Esophagus muscularis mucosa (tissue), 4 donors: ENCODE measurements around the gene ZNF503. TPM values are rescaled to one million over a fixed set of nuclear protein-coding genes. Genes with fewer than 3 reads are reported as not detected.

ENCODE experiments used
- DNase-seq: peaks from one replicate; pipeline ENCODE4 v3.0.0-alpha.2; 2017; ENCODE audit errors: extremely low spot score
- H3K27ac ChIP-seq, 4 donors: fragments of 200-600 bp; sonication (generic); replicated peaks in 1 of 4; 1 replicate in 3 of 4; 2 replicates in 1 of 4; pipeline ENCODE4 v1.5.1; 2016 to 2019; ENCODE audit warnings: mild to moderate bottlenecking in 1 of 4
- H3K27me3 ChIP-seq, 4 donors: fragments of 200-600 bp; sonication (generic); one replicate each; pipeline versions ENCODE4 v1.5.1 to v1.6.0; 2016 to 2019
- H3K36me3 ChIP-seq, 4 donors: fragments of 200-600 bp; sonication (generic); one replicate each; pipeline ENCODE4 v1.5.1; 2016 to 2019
- H3K4me1 ChIP-seq, 4 donors: fragments of 200-600 bp; sonication (generic); one replicate each; pipeline ENCODE4 v1.5.1; 2016 to 2019
- H3K4me3 ChIP-seq, 4 donors: fragments of 200-600 bp; sonication (generic); 1 replicate in 2 of 4; 2 replicates in 2 of 4; pipeline ENCODE4 v1.5.1; 2016 to 2019; ENCODE audit warnings: mild to moderate bottlenecking in 4 of 4, moderate library complexity in 1 of 4
- H3K9me3 ChIP-seq, 4 donors: fragments of 200-600 bp; sonication (generic); 1 replicate in 3 of 4; 2 replicates in 1 of 4; pipeline ENCODE4 v1.5.1; 2016 to 2019
- CTCF ChIP-seq, 3 experiments: fragments of 200-600 bp in 2 of 3; fragments of 450-650 bp in 1 of 3; sonication (generic) in 2 of 3; IDR thresholded peaks; one replicate each; pipeline ENCODE4 v1.5.1; 2017 to 2019; ENCODE audit warnings: antibody characterized with exemption in 3 of 3, mild to moderate bottlenecking in 2 of 3, moderate library complexity in 1 of 3
- EP300 ChIP-seq: sonication (generic); formaldehyde crosslinking; IDR thresholded peaks from one replicate; pipeline ENCODE4 v1.6.1; 2017; ENCODE audit warnings: antibody characterized with exemption
- POLR2A ChIP-seq: fragments of 450-650 bp; IDR thresholded peaks from one replicate; pipeline ENCODE4 v1.6.1; 2017; ENCODE audit warnings: antibody characterized with exemption, moderate library complexity, mild to moderate bottlenecking, low read depth
- POLR2AphosphoS5 ChIP-seq, 2 donors: sonication (generic); formaldehyde crosslinking; IDR thresholded peaks; one replicate each; pipeline ENCODE4 v1.6.1; 2017; ENCODE audit warnings: antibody characterized with exemption in 2 of 2
- WGBS: methylation state at CpG from one replicate; pipeline ENCODE4 v1.1.5; 2018; 5-methylcytosine and 5-hydroxymethylcytosine counted together
- intact Hi-C: fragments of 100-400 bp; cut with DNase I; formaldehyde crosslinking; loops from one replicate; pipeline ENCODE4 v1.15.1; 2023
- total RNA-seq, 4 donors: library from RNA; depleted of rRNA; stranded (reverse); fragments of >200 nt; gene quantifications; one replicate each; pipeline versions ENCODE4 v1.1.0 to v1.2.1, GENCODE V29; 2016

The ZNF503 gene
- total RNA-seq, 4 donors from 2014 or later = 21.2 to 101 (median 65.1) TPM

GRCh38 chr10:75398200-75398691, 3.3 kb downstream of the ZNF503 start:
- intact Hi-C loops = loop anchor here (5.0 kb wide), 1 partner anchor 264 kb away; no protein-coding TSS in a partner anchor
- DNase-seq = no peak
- TF ChIP-seq POLR2AphosphoS5 (IDR thresholded peaks at IDR 0.05) = no peak
- TF ChIP-seq CTCF (IDR thresholded peaks at IDR 0.05) = no peak
- TF ChIP-seq POLR2A = no peak
- TF ChIP-seq EP300 = no peak
- Histone ChIP-seq H3K9me3 (no peaks in the 10 kb centered on the region), H3K27ac (peak overlapping the region; percentile 99 to 100 (median 100)), H3K4me1 (peaks cover 13 to 47% (median 34%) of the 10 kb centered on the region in 4 donors), H3K36me3 (peaks cover 12 to 18% (median 15%) of the 10 kb centered on the region in 4 donors), H3K27me3 (no peaks in the 10 kb centered on the region), H3K4me3 (peak overlapping the region; percentile 86 to 100 (median 96))
- 46% methylated on average over 17 of the region's 17 CpGs for WGBS

- H3K4me3 ChIP-seq = peak overlapping the region; percentile 86 to 100 (median 96)
- no peak for DNase-seq
- intact Hi-C loops = loop anchor here (5.0 kb wide), 1 partner anchor 265 kb away; no protein-coding TSS in a partner anchor
- peak overlapping the region; percentile 99 to 100 (median 100) for H3K27ac ChIP-seq
- H3K36me3 ChIP-seq = peaks cover 12 to 18% (median 15%) of the 10 kb centered on the region in 4 donors
- peaks cover 13 to 42% (median 31%) of the 10 kb centered on the region in 4 donors for H3K4me1 ChIP-seq
- no peak for TF ChIP-seq CTCF (IDR thresholded peaks at IDR 0.05)
- no peak for TF ChIP-seq POLR2AphosphoS5 (IDR thresholded peaks at IDR 0.05)
- TF ChIP-seq EP300 = no peak
- no peak for TF ChIP-seq POLR2A
- 34% methylated on average over 19 of the region's 19 CpGs for WGBS
- no peaks in the 10 kb centered on the region for H3K27me3 ChIP-seq
- no peaks in the 10 kb centered on the region for H3K9me3 ChIP-seq
These were observed 3.9 kb downstream of the ZNF503 start for GRCh38 chr10:75397496-75398199.

GRCh38 chr10:75396631-75397495, 4.7 kb downstream of the ZNF503 start:
- WGBS = 22% methylated on average over 37 of the region's 71 CpGs
- intact Hi-C loops = loop anchor here (5.0 kb wide), 1 partner anchor 265 kb away; no protein-coding TSS in a partner anchor
- TF ChIP-seq POLR2A = no peak
- no peak for TF ChIP-seq CTCF (IDR thresholded peaks at IDR 0.05)
- TF ChIP-seq POLR2AphosphoS5 (IDR thresholded peaks at IDR 0.05) = no peak
- TF ChIP-seq EP300 = no peak

GRCh38 chr10:75395932-75396630, 5.5 kb downstream of the ZNF503 start:
- Histone ChIP-seq H3K36me3 (peaks cover 12 to 18% (median 15%) of the 10 kb centered on the region in 4 donors), H3K9me3 (no peaks in the 10 kb centered on the region), H3K4me1 (peaks cover 13 to 40% (median 31%) of the 10 kb centered on the region in 4 donors), H3K27ac (peak overlapping the region; percentile 99 to 100 (median 100)), H3K27me3 (no peaks in the 10 kb centered on the region), H3K4me3 (peak overlapping the region; percentile 86 to 100 (median 96))
- intact Hi-C loops = loop anchor here (5.0 kb wide), 1 partner anchor 266 kb away; no protein-coding TSS in a partner anchor
- no CpG with 5 or more reads among the region's 65 CpGs for WGBS
- DNase-seq = no peak
- TF ChIP-seq EP300 = no peak
- TF ChIP-seq CTCF (IDR thresholded peaks at IDR 0.05) = no peak
- no peak for TF ChIP-seq POLR2AphosphoS5 (IDR thresholded peaks at IDR 0.05)
- TF ChIP-seq POLR2A = no peak

More at GRCh38 chr10:75396631-75397495, 4.7 kb downstream of the ZNF503 start:
- peak overlapping the region; percentile 99 to 100 (median 100) for H3K27ac ChIP-seq
- H3K9me3 ChIP-seq = no peaks in the 10 kb centered on the region
- H3K27me3 ChIP-seq = no peaks in the 10 kb centered on the region
- no peak for DNase-seq
- H3K4me3 ChIP-seq = peak overlapping the region; percentile 86 to 100 (median 96)
- peaks cover 12 to 18% (median 15%) of the 10 kb centered on the region in 4 donors for H3K36me3 ChIP-seq
- H3K4me1 ChIP-seq = peaks cover 13 to 40% (median 31%) of the 10 kb centered on the region in 4 donors
